HEK293 (cell line): ENCODE results near the gene ACTA1.
A peak's percentile ranks its signal among the peaks of the same experiment; 100 is the strongest.

Experiments
- CTCF ChIA-PET: fragments of 350-600 bp; formaldehyde crosslinking; extraction: SDS; loops from one replicate; lab custom pipeline; 2021; ENCODE audit warnings: antibody characterized with exemption; lab: Yijun Ruan, JAX
- POLR2A ChIA-PET: fragments of 300-600 bp; formaldehyde crosslinking; extraction: SDS; loops from one replicate; lab custom pipeline; 2020; ENCODE audit warnings: antibody characterized with exemption, inconsistent platforms; lab: Yijun Ruan, JAX
- H3K27ac ChIP-seq: fragments of 200-500 bp; sonication (Bioruptor generic); 2 replicates; pipeline ENCODE4 v1.5.1; 2014; ENCODE audit warnings: low read depth, low read length, control low read depth, inconsistent platforms; ENCODE audit errors: extremely low read depth
- H3K36me3 ChIP-seq, 2 experiments: fragments of 200-500 bp in 1 of 2; sonication (Bioruptor generic) in 1 of 2; 1 replicate in 1 of 2; 2 replicates in 1 of 2; pipeline ENCODE4 v1.5.1; 2014 to 2017; ENCODE audit warnings: inconsistent platforms in 2 of 2, low read length in 2 of 2; ENCODE audit not compliant: control insufficient read depth in 2 of 2, insufficient read depth in 1 of 2
- H3K4me1 ChIP-seq: fragments of 200-500 bp; sonication (Bioruptor generic); 2 replicates; pipeline ENCODE4 v1.5.1; 2014; ENCODE audit warnings: mild to moderate bottlenecking, low read length, inconsistent platforms; ENCODE audit not compliant: control insufficient read depth, insufficient read depth
- H3K4me3 ChIP-seq: 2 replicates; pipeline ENCODE4 v1.5.1; 2011; ENCODE audit warnings: low read depth, mild to moderate bottlenecking, control low read depth, low read length, moderate library complexity
- H3K9me3 ChIP-seq: fragments of 200-500 bp; sonication (Bioruptor generic); 2 replicates; pipeline ENCODE4 v1.5.1; 2014; ENCODE audit warnings: low read depth, low read length, inconsistent platforms; ENCODE audit not compliant: control insufficient read depth, insufficient read depth
- HOXA7 ChIP-seq: sonication (generic); formaldehyde crosslinking; IDR thresholded peaks from 2 replicates; pipeline ENCODE4 v1.8.1; 2022; ENCODE audit warnings: missing genetic modification reagents, borderline replicate concordance
- SP3 ChIP-seq: fragments of 450-650 bp; formaldehyde crosslinking; IDR thresholded peaks from 2 replicates; pipeline ENCODE4 v1.5.1; 2016; ENCODE audit warnings: missing biosample characterization, missing genetic modification characterization
- WT1 ChIP-seq: fragments of 450-650 bp; formaldehyde crosslinking; IDR thresholded peaks from 2 replicates; pipeline ENCODE4 v1.5.1; 2016; ENCODE audit warnings: missing biosample characterization, missing genetic modification characterization
- ZFP69B ChIP-seq: fragments of 450-650 bp; formaldehyde crosslinking; IDR thresholded peaks from 2 replicates; pipeline ENCODE4 v1.5.1; 2016; ENCODE audit warnings: missing biosample characterization, missing genetic modification characterization
- ZNF114 ChIP-seq: fragments of 450-650 bp; formaldehyde crosslinking; IDR thresholded peaks from 2 replicates; pipeline ENCODE4 v1.5.0; 2017; ENCODE audit warnings: missing biosample characterization, missing genetic modification characterization
- ZNF175 ChIP-seq: fragments of 450-650 bp; formaldehyde crosslinking; IDR thresholded peaks from 2 replicates; pipeline ENCODE4 v1.5.1; 2016; ENCODE audit warnings: missing biosample characterization, missing genetic modification characterization
- ZNF184 ChIP-seq: fragments of 450-650 bp; IDR thresholded peaks from 2 replicates; pipeline ENCODE4 v1.5.1; 2018; ENCODE audit warnings: missing biosample characterization, mild to moderate bottlenecking, missing genetic modification characterization
- ZNF311 ChIP-seq: fragments of 450-650 bp; formaldehyde crosslinking; IDR thresholded peaks from 2 replicates; pipeline ENCODE4 v1.5.1; 2017; ENCODE audit warnings: missing biosample characterization, missing genetic modification characterization, borderline replicate concordance
- ZNF416 ChIP-seq: fragments of 450-650 bp; formaldehyde crosslinking; IDR thresholded peaks from 2 replicates; pipeline ENCODE4 v1.5.1; 2016; ENCODE audit warnings: missing biosample characterization, missing genetic modification characterization
- ZNF433 ChIP-seq: fragments of 450-650 bp; formaldehyde crosslinking; IDR thresholded peaks from 2 replicates; pipeline ENCODE4 v1.5.1; 2016; ENCODE audit warnings: missing biosample characterization, missing genetic modification characterization, low read depth
- ZNF473 ChIP-seq: fragments of 450-650 bp; formaldehyde crosslinking; IDR thresholded peaks from 2 replicates; pipeline ENCODE4 v1.5.1; 2017; ENCODE audit warnings: missing biosample characterization, missing genetic modification characterization
- ZNF513 ChIP-seq: fragments of 450-650 bp; IDR thresholded peaks from 2 replicates; pipeline ENCODE4 v1.5.1; 2018; ENCODE audit warnings: missing biosample characterization, missing genetic modification characterization
- ZNF530 ChIP-seq: fragments of 450-650 bp; formaldehyde crosslinking; IDR thresholded peaks from 2 replicates; pipeline ENCODE4 v1.5.1; 2016; ENCODE audit warnings: low read depth, missing biosample characterization, missing genetic modification characterization
- ZNF621 ChIP-seq: fragments of 450-650 bp; formaldehyde crosslinking; IDR thresholded peaks from 2 replicates; pipeline ENCODE4 v1.5.1; 2017; ENCODE audit warnings: missing biosample characterization, missing genetic modification characterization
- ZNF658 ChIP-seq: fragments of 450-650 bp; formaldehyde crosslinking; IDR thresholded peaks from 2 replicates; pipeline ENCODE4; 2016; ENCODE audit warnings: missing biosample characterization, missing genetic modification characterization
- TF ChIP-seq, protein P1 (sequence below): fragments of 450-650 bp; formaldehyde crosslinking; IDR thresholded peaks from 2 replicates; pipeline ENCODE4 v1.5.1; 2016; ENCODE audit warnings: missing biosample characterization, missing genetic modification characterization

ACTA1 gene

GRCh38 chr1:229461032-229461668 is 27.3 kb upstream of the ACTA1 start (continued):
- TF ChIP-seq ZNF114 (tag by site-specific recombination) (no peak), WT1 (tag by site-specific recombination) (no peak), ZNF621 (tag by site-specific recombination) (no peak)

GRCh38 chr1:229459815-229460214 is 25.9 kb upstream of the ACTA1 start:
- TF ChIP-seq ZNF114 (tag by site-specific recombination) (no peak), ZNF184 (peak; percentile 97)
- ChIA-PET CTCF (interaction anchor here (0.6 to 2.7 kb wide), 5 partner anchors 189 to 770 kb away, joined by 3 to 10 read pairs (median 3); partner anchors contain the start of gene RAB4A), POLR2A (no interaction called here)
- Histone ChIP-seq H3K4me1 (no peaks in the 10 kb centered on the region), H3K9me3 (no peaks in the 10 kb centered on the region), H3K36me3 (peaks cover 90 to 93% of the 10 kb centered on the region in 2 experiments), H3K27ac (no peak overlapping the region), H3K4me3 (no peak overlapping the region)

- Histone ChIP-seq H3K27ac (no peak overlapping the region), H3K36me3 (peaks cover 66 to 87% of the 10 kb centered on the region in 2 experiments)
- TF ChIP-seq HOXA7 (no peak), ZNF416 (tag by site-specific recombination) (no peak), ZFP69B (tag by site-specific recombination) (no peak), ZNF311 (tag by site-specific recombination) (no peak), ZNF530 (tag by site-specific recombination) (no peak), ZNF433 (tag by site-specific recombination) (no peak), SP3 (no peak), ZNF473 (tag by site-specific recombination) (no peak), ZNF175 (no peak), ZNF513 (tag by site-specific recombination) (no peak), ZNF658 (tag by site-specific recombination) (no peak)
- TF ChIP-seq, protein P1, sequence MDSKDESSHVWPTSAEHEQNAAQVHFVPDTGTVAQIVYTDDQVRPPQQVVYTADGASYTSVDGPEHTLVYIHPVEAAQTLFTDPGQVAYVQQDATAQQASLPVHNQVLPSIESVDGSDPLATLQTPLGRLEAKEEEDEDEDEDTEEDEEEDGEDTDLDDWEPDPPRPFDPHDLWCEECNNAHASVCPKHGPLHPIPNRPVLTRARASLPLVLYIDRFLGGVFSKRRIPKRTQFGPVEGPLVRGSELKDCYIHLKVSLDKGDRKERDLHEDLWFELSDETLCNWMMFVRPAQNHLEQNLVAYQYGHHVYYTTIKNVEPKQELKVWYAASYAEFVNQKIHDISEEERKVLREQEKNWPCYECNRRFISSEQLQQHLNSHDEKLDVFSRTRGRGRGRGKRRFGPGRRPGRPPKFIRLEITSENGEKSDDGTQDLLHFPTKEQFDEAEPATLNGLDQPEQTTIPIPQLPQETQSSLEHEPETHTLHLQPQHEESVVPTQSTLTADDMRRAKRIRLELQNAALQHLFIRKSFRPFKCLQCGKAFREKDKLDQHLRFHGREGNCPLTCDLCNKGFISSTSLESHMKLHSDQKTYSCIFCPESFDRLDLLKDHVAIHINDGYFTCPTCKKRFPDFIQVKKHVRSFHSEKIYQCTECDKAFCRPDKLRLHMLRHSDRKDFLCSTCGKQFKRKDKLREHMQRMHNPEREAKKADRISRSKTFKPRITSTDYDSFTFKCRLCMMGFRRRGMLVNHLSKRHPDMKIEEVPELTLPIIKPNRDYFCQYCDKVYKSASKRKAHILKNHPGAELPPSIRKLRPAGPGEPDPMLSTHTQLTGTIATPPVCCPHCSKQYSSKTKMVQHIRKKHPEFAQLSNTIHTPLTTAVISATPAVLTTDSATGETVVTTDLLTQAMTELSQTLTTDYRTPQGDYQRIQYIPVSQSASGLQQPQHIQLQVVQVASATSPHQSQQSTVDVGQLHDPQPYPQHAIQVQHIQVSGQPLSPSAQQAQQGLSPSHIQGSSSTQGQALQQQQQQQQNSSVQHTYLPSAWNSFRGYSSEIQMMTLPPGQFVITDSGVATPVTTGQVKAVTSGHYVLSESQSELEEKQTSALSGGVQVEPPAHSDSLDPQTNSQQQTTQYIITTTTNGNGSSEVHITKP (tag by site-specific recombination) = no peak
- TF ChIP-seq, all 188 proteins: peak for 0
- Histone ChIP-seq H3K9me3 (no peaks in the 10 kb centered on the region), H3K4me3 (no peak overlapping the region), H3K4me1 (no peaks in the 10 kb centered on the region)
- CTCF ChIA-PET = interaction anchor here (0.6 to 1.7 kb wide), 4 partner anchors 23 to 790 kb away, joined by 3 to 7 read pairs (median 4); no protein-coding TSS in a partner anchor
- POLR2A ChIA-PET = interaction anchor here (0.7 kb wide), 1 partner anchor 16 kb away, joined by 3 read pairs; no protein-coding TSS in a partner anchor
These were observed 23.5 kb upstream of the ACTA1 start for GRCh38 chr1:229457436-229457835.
